ENCODE measurements around the gene TMEM41A.

GRCh38 chr3:185540695-185541094, 41.9 kb upstream of the TMEM41A start:
- TF ChIP-seq CTCF (conservative IDR thresholded peaks at IDR 0.05), result no peak
- no peak for TF ChIP-seq ZFX (IDR thresholded peaks at IDR 0.05)
